ENCODE results near the gene COL12A1. TPM values are rescaled to one million over a fixed set of nuclear protein-coding genes. Genes with fewer than 3 reads are reported as not detected.

Gene COL12A1
- total and polyA plus RNA-seq, 8 donors: 1.2 to 19.3 (median 3.5) TPM

- H3K27ac ChIP-seq: no peak overlapping the region
- no peak overlapping the region for H3K4me3 ChIP-seq
- no peaks in the 10 kb centered on the region for H3K36me3 ChIP-seq
- DNase-seq (no peak), FAIRE-seq (no peak), ATAC-seq (no peak)
- 63 to 66% methylated on average over 2 of the region's 2 CpGs for WGBS, 2 donors
- TF ChIP-seq CTCF (IDR thresholded peaks at IDR 0.05): no peak
- no peaks in the 10 kb centered on the region for H3K27me3 ChIP-seq
- intact Hi-C loops (cut with DNase I): no loop called here
- peaks cover 0 to 14% (median 9%) of the 10 kb centered on the region in 3 donors for H3K4me1 ChIP-seq
- no peaks in the 10 kb centered on the region for H3K9me3 ChIP-seq
These were observed 17.6 kb upstream of the COL12A1 start for GRCh38 chr6:75223428-75223827.

- FAIRE-seq (no peak), ATAC-seq (no peak), DNase-seq (no peak)
- no peak overlapping the region for H3K4me3 ChIP-seq
- peaks cover 0 to 14% (median 9%) of the 10 kb centered on the region in 3 donors for H3K4me1 ChIP-seq
- H3K27ac ChIP-seq: no peak overlapping the region
- intact Hi-C loops (cut with DNase I): no loop called here
- no peaks in the 10 kb centered on the region for H3K9me3 ChIP-seq
- no peaks in the 10 kb centered on the region for H3K36me3 ChIP-seq
- no peaks in the 10 kb centered on the region for H3K27me3 ChIP-seq
- no peak for TF ChIP-seq CTCF (IDR thresholded peaks at IDR 0.05)
These were observed 16.4 kb upstream of the COL12A1 start for GRCh38 chr6:75222261-75222660.

- 82 to 86% methylated on average over 4 of the region's 4 CpGs for WGBS, 2 donors
- DNase-seq (no peak), FAIRE-seq (no peak), ATAC-seq (no peak)
- intact Hi-C loops (cut with DNase I): no loop called here
- H3K4me3 ChIP-seq: no peak overlapping the region
- H3K36me3 ChIP-seq: no peaks in the 10 kb centered on the region
- H3K9me3 ChIP-seq: no peaks in the 10 kb centered on the region
- H3K27ac ChIP-seq: no peak overlapping the region
- no peaks in the 10 kb centered on the region for H3K27me3 ChIP-seq
- peaks cover 0 to 14% (median 9%) of the 10 kb centered on the region in 3 donors for H3K4me1 ChIP-seq
- TF ChIP-seq CTCF (IDR thresholded peaks at IDR 0.05): no peak
These were observed 15.3 kb upstream of the COL12A1 start for GRCh38 chr6:75221116-75221515.

GRCh38 chr6:75220357-75220756 is 14.5 kb upstream of the COL12A1 start:
- H3K4me1 ChIP-seq: peaks cover 0 to 14% (median 9%) of the 10 kb centered on the region in 3 donors
- DNase-seq: no peak
- peak in 3 of 4 donors; percentile 48 to 76 (median 56) for ATAC-seq
- no peak overlapping the region for H3K27ac ChIP-seq
- no peaks in the 10 kb centered on the region for H3K9me3 ChIP-seq
- TF ChIP-seq CTCF (IDR thresholded peaks at IDR 0.05): no peak
- H3K36me3 ChIP-seq: no peaks in the 10 kb centered on the region
- H3K27me3 ChIP-seq: no peaks in the 10 kb centered on the region
- intact Hi-C loops (cut with DNase I): no loop called here
- WGBS, 2 donors: 19% methylated on average over 1 of the region's 1 CpG
- H3K4me3 ChIP-seq: no peak overlapping the region
- FAIRE-seq: no peak

- Histone ChIP-seq H3K36me3 (no peaks in the 10 kb centered on the region), H3K4me1 (peaks cover 0 to 9% (median 3%) of the 10 kb centered on the region in 3 donors), H3K4me3 (no peak overlapping the region), H3K27ac (no peak overlapping the region), H3K27me3 (no peaks in the 10 kb centered on the region), H3K9me3 (no peaks in the 10 kb centered on the region)
- DNase-seq (no peak), ATAC-seq (no peak), FAIRE-seq (no peak)
- 63 to 74% methylated on average over 3 of the region's 3 CpGs for WGBS, 2 donors
- intact Hi-C loops (cut with DNase I): loop anchor here in 1 of 3 donors (5.0 kb wide), 1 partner anchor 1477 kb away; no protein-coding TSS in a partner anchor
- no peak for TF ChIP-seq CTCF (IDR thresholded peaks at IDR 0.05)
These were observed 13.4 kb upstream of the COL12A1 start for GRCh38 chr6:75219263-75219662.
